Liver (tissue), 9 donors: ENCODE measurements around the gene DYNC1I2. TPM values are rescaled to one million over a fixed set of nuclear protein-coding genes. Genes with fewer than 3 reads are reported as not detected.

Experiments used
- DNase-seq: peaks from one replicate; pipeline ENCODE4 v3.0.0-alpha.2; 2017; ENCODE audit warnings: low spot score
- H3K27ac ChIP-seq, 2 donors: one replicate each; pipeline ENCODE4 v1.7.0; 2013; ENCODE audit warnings: inconsistent platforms in 2 of 2, low read length in 2 of 2, control low read depth in 1 of 2, low read depth in 1 of 2, mild to moderate bottlenecking in 1 of 2
- H3K27me3 ChIP-seq, 4 donors: one replicate each; pipeline versions ENCODE4 v1.6.1 to v1.7.0; 2013; ENCODE audit warnings: low read length in 3 of 4, inconsistent platforms in 1 of 4, mild to moderate bottlenecking in 1 of 4, moderate library complexity in 1 of 4; ENCODE audit not compliant: control insufficient read depth in 4 of 4, insufficient read depth in 4 of 4
- H3K36me3 ChIP-seq, 4 donors: one replicate each; pipeline versions ENCODE4 v1.6.1 to v1.7.0; 2013; ENCODE audit warnings: low read length in 3 of 4, mild to moderate bottlenecking in 3 of 4, low read depth in 1 of 4, moderate library complexity in 1 of 4; ENCODE audit not compliant: control insufficient read depth in 4 of 4, insufficient read depth in 3 of 4
- H3K4me1 ChIP-seq, 4 donors: one replicate each; pipeline versions ENCODE4 v1.6.1 to v1.7.0; 2013; ENCODE audit warnings: low read length in 3 of 4, mild to moderate bottlenecking in 3 of 4, moderate library complexity in 1 of 4; ENCODE audit not compliant: control insufficient read depth in 4 of 4, insufficient read depth in 4 of 4
- H3K4me3 ChIP-seq, 3 donors: one replicate each; pipeline versions ENCODE4 v1.6.1 to v1.7.0; 2013; ENCODE audit warnings: low read length in 3 of 3, control low read depth in 1 of 3, low read depth in 1 of 3, mild to moderate bottlenecking in 1 of 3
- H3K9ac ChIP-seq, 2 donors: one replicate each; pipeline ENCODE4 v1.7.0; 2013; ENCODE audit warnings: low read length in 2 of 2, mild to moderate bottlenecking in 2 of 2, moderate library complexity in 2 of 2, control low read depth in 1 of 2, low read depth in 1 of 2
- H3K9me3 ChIP-seq, 4 donors: one replicate each; pipeline versions ENCODE4 v1.6.1 to v1.7.0; 2013; ENCODE audit warnings: low read length in 3 of 4; ENCODE audit not compliant: control insufficient read depth in 4 of 4
- EGR1 ChIP-seq, 2 donors: IDR thresholded peaks; 2 replicates each; pipeline ENCODE4 v1.6.1; 2016 to 2018; ENCODE audit warnings: antibody characterized with exemption in 2 of 2, low read depth in 2 of 2
- FOXA1 ChIP-seq: IDR thresholded peaks from 2 replicates; pipeline ENCODE4 v1.6.1; 2016; ENCODE audit warnings: antibody characterized with exemption
- FOXA2 ChIP-seq: IDR thresholded peaks from 2 replicates; pipeline ENCODE4 v1.6.1; 2016; ENCODE audit warnings: antibody characterized with exemption
- GABPA ChIP-seq, 2 donors: IDR thresholded peaks in 1 of 2; conservative IDR thresholded peaks in 1 of 2; 2 replicates each; pipeline ENCODE4 v1.6.1; 2016; ENCODE audit warnings: antibody characterized with exemption in 2 of 2, mild to moderate bottlenecking in 1 of 2, moderate library complexity in 1 of 2
- HNF4A ChIP-seq, 2 donors: conservative IDR thresholded peaks; 2 replicates each; pipeline ENCODE4 v1.6.1; 2016; ENCODE audit warnings: antibody characterized with exemption in 2 of 2, mild to moderate bottlenecking in 2 of 2
- JUND ChIP-seq, 2 donors: IDR thresholded peaks; 2 replicates each; pipeline ENCODE4 v1.6.1; 2016; ENCODE audit warnings: antibody characterized with exemption in 2 of 2
- NR2F2 ChIP-seq: IDR thresholded peaks from 2 replicates; pipeline ENCODE4 v1.6.1; 2016; ENCODE audit warnings: antibody characterized with exemption
- RAD21 ChIP-seq, 2 donors: IDR thresholded peaks; 2 replicates each; pipeline ENCODE4 v1.6.1; 2016; ENCODE audit warnings: antibody characterized with exemption in 2 of 2, mild to moderate bottlenecking in 2 of 2
- RXRA ChIP-seq, 2 donors: IDR thresholded peaks; 2 replicates each; pipeline ENCODE4 v1.6.1; 2017 to 2018; ENCODE audit warnings: antibody characterized with exemption in 2 of 2, mild to moderate bottlenecking in 1 of 2
- SP1 ChIP-seq: IDR thresholded peaks from 2 replicates; pipeline ENCODE4 v1.6.1; 2018; ENCODE audit warnings: antibody characterized with exemption, mild to moderate bottlenecking
- TAF1 ChIP-seq: conservative IDR thresholded peaks from 2 replicates; pipeline ENCODE4 v1.6.1; 2016; ENCODE audit warnings: antibody characterized with exemption, mild to moderate bottlenecking
- YY1 ChIP-seq: IDR thresholded peaks from 2 replicates; pipeline ENCODE4 v1.6.1; 2016; ENCODE audit warnings: antibody characterized with exemption, mild to moderate bottlenecking
- WGBS: extraction: QIAGEN DNeasy Blood & Tissue Kit; methylation state at CpG from one replicate; pipeline ENCODE4 v1.1.7; 2013; 5-methylcytosine and 5-hydroxymethylcytosine counted together
- polyA plus RNA-seq, 2 donors: library from polyadenylated mRNA; stranded (reverse) in 1 of 2; unstranded in 1 of 2; fragments of 200-250 nt in 1 of 2; fragments of >200 nt in 1 of 2; fragmentation: Nextera tagmentation in 1 of 2; extraction: Ambion mirVana in 1 of 2; gene quantifications; one replicate each; pipeline versions ENCODE4 v1.2.1 to v1.2.3, GENCODE V29; 2013 to 2015
- total RNA-seq, 2 donors: library from RNA; depleted of rRNA; stranded (reverse); fragments of >200 nt; gene quantifications; one replicate each; pipeline ENCODE4 v1.2.3, GENCODE V29; 2014
- TF ChIP-seq, protein P1 (sequence below): IDR thresholded peaks from 2 replicates; pipeline ENCODE4 v1.6.1; 2016; ENCODE audit warnings: antibody characterized with exemption
- TF ChIP-seq, protein P2 (sequence below): IDR thresholded peaks from 2 replicates; pipeline ENCODE4 v1.6.1; 2016; ENCODE audit warnings: antibody characterized with exemption
- TF ChIP-seq, protein P3 (sequence below): fragments of 150-350 bp; IDR thresholded peaks from 2 replicates; pipeline ENCODE4 v1.5.1; 2017; ENCODE audit warnings: improper control_type of control experiment, low read depth, low read length; ENCODE audit not compliant: missing input control
- TF ChIP-seq, protein P4 (sequence below): IDR thresholded peaks from 2 replicates; pipeline ENCODE4 v1.6.1; 2016; ENCODE audit warnings: antibody characterized with exemption, mild to moderate bottlenecking
- donor health status: healthy.
- donor health status: healthy.
- donor health status: healthy.
- donor health status: healthy.
- donor health status: healthy.

The DYNC1I2 gene
- total and polyA plus RNA-seq, 4 donors = 20.4 to 45.2 (median 28.1) TPM

DNA sequence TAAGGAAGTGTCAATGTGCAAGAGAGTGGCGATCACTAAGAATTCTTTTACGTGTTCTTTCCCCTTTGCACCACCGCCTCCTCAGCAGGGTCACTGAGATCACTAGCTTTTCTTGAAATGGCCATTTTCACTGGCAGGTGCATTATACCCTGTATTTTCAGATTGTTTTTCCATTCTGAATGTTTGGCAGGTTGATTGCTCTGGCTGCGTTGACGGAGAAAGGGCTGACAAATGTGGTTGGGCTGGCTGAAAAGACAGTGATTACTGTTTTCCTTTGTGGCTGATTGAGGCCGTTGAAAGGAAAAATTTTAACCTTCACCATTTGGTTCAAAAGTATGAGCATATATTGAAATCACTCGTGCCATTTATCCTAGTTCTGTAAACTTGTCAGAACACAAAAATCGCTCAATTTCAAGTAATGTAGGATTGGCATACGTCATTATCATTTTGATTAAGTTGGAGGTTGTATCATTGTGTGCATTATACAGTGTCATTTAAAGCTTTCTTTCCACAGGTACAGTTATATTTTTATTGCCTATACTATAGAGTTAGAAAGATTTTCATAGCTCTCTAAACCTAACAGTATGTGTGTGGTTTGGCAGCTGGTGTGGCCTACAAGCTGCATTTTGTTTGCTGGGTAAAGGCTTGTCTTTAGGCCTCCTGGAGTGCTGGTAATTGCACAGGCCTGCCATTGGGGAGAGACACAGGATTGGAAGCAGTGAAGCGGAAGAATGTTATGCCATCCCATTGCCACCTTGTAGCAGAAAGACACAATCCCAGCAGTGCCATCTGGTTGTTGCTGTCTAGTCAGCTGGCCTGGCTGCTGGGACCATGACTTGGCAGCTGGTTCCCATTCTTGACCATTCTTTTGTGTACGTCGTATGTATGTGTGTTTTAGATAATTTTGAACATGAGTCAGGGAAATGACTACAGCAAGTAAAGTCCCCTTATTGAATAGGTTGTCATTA, 36.7 kb downstream of the DYNC1I2 start:
- DNase-seq = no peak
- H3K27me3 ChIP-seq = no peaks in the 10 kb centered on the region
- H3K27ac ChIP-seq = no peak overlapping the region
- no peaks in the 10 kb centered on the region for H3K9me3 ChIP-seq
- no peak overlapping the region for H3K9ac ChIP-seq
- peaks cover 0 to 10% (median 4%) of the 10 kb centered on the region in 4 donors for H3K4me1 ChIP-seq
- no peak overlapping the region for H3K4me3 ChIP-seq
- TF ChIP-seq TAF1 (no peak), RAD21 (IDR thresholded peaks at IDR 0.05) (peak in 1 of 2 donors; percentile 61)
- H3K36me3 ChIP-seq = peaks cover 0 to 10% (median 3%) of the 10 kb centered on the region in 4 donors
- 91% methylated on average over 12 of the region's 12 CpGs for WGBS

DNA sequence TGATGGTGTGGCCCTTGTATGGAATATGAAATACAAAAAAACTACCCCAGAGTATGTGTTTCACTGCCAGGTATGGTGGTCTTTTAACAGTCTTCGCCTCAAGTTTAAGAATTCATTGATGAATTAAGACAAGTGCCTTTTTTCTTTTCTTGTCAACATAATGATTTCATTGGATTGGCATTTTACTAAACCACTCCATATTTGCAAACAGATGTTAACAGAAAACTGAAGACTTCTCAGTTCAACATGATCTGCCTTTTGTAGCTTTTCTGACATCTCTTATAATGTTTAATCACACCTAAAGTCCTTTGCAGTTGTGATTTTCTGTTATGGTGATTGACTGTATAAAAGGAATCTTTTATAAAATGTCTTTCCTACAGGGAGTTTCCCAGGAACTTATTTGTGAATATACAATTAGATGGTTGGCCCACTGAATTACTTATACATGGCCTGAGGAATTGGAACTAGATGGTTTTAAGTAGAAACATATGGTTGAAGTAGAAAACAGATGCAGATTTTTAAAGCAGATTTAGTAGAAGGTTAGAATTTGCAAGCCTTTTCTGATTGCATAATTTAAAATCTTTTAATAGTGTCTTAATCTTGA, 39.7 kb downstream of the DYNC1I2 start:
- whole genome bisulfite sequencing = 96% methylated on average over 1 of the region's 1 CpG
- Histone ChIP-seq H3K9ac (no peak overlapping the region), H3K4me3 (no peak overlapping the region), H3K9me3 (no peaks in the 10 kb centered on the region), H3K27ac (no peak overlapping the region), H3K4me1 (peaks cover 2 to 31% (median 9%) of the 10 kb centered on the region in 4 donors), H3K27me3 (no peaks in the 10 kb centered on the region), H3K36me3 (peaks cover 2 to 12% (median 3%) of the 10 kb centered on the region in 4 donors)
- no peak for DNase-seq
- TF ChIP-seq, protein P1, sequence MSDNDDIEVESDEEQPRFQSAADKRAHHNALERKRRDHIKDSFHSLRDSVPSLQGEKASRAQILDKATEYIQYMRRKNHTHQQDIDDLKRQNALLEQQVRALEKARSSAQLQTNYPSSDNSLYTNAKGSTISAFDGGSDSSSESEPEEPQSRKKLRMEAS = no peak
- TF ChIP-seq YY1 (no peak), HNF4A (conservative IDR thresholded peaks at IDR 0.05) (no peak), TAF1 (no peak), RXRA (IDR thresholded peaks at IDR 0.05) (no peak), EGR1 (IDR thresholded peaks at IDR 0.05; ENCODE audit: low read depth in 2 of 2) (no peak), FOXA1 (no peak), RAD21 (IDR thresholded peaks at IDR 0.05) (no peak), GABPA (IDR thresholded peaks at IDR 0.05 in 1 of 2, conservative IDR thresholded peaks at IDR 0.05 in 1 of 2) (no peak), JUND (IDR thresholded peaks at IDR 0.05) (no peak), FOXA2 (no peak), SP1 (no peak), NR2F2 (no peak)
- TF ChIP-seq, protein P2, sequence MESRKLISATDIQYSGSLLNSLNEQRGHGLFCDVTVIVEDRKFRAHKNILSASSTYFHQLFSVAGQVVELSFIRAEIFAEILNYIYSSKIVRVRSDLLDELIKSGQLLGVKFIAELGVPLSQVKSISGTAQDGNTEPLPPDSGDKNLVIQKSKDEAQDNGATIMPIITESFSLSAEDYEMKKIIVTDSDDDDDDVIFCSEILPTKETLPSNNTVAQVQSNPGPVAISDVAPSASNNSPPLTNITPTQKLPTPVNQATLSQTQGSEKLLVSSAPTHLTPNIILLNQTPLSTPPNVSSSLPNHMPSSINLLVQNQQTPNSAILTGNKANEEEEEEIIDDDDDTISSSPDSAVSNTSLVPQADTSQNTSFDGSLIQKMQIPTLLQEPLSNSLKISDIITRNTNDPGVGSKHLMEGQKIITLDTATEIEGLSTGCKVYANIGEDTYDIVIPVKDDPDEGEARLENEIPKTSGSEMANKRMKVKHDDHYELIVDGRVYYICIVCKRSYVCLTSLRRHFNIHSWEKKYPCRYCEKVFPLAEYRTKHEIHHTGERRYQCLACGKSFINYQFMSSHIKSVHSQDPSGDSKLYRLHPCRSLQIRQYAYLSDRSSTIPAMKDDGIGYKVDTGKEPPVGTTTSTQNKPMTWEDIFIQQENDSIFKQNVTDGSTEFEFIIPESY = no peak
- TF ChIP-seq, protein P3, sequence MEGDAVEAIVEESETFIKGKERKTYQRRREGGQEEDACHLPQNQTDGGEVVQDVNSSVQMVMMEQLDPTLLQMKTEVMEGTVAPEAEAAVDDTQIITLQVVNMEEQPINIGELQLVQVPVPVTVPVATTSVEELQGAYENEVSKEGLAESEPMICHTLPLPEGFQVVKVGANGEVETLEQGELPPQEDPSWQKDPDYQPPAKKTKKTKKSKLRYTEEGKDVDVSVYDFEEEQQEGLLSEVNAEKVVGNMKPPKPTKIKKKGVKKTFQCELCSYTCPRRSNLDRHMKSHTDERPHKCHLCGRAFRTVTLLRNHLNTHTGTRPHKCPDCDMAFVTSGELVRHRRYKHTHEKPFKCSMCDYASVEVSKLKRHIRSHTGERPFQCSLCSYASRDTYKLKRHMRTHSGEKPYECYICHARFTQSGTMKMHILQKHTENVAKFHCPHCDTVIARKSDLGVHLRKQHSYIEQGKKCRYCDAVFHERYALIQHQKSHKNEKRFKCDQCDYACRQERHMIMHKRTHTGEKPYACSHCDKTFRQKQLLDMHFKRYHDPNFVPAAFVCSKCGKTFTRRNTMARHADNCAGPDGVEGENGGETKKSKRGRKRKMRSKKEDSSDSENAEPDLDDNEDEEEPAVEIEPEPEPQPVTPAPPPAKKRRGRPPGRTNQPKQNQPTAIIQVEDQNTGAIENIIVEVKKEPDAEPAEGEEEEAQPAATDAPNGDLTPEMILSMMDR = no peak
- TF ChIP-seq, protein P4, sequence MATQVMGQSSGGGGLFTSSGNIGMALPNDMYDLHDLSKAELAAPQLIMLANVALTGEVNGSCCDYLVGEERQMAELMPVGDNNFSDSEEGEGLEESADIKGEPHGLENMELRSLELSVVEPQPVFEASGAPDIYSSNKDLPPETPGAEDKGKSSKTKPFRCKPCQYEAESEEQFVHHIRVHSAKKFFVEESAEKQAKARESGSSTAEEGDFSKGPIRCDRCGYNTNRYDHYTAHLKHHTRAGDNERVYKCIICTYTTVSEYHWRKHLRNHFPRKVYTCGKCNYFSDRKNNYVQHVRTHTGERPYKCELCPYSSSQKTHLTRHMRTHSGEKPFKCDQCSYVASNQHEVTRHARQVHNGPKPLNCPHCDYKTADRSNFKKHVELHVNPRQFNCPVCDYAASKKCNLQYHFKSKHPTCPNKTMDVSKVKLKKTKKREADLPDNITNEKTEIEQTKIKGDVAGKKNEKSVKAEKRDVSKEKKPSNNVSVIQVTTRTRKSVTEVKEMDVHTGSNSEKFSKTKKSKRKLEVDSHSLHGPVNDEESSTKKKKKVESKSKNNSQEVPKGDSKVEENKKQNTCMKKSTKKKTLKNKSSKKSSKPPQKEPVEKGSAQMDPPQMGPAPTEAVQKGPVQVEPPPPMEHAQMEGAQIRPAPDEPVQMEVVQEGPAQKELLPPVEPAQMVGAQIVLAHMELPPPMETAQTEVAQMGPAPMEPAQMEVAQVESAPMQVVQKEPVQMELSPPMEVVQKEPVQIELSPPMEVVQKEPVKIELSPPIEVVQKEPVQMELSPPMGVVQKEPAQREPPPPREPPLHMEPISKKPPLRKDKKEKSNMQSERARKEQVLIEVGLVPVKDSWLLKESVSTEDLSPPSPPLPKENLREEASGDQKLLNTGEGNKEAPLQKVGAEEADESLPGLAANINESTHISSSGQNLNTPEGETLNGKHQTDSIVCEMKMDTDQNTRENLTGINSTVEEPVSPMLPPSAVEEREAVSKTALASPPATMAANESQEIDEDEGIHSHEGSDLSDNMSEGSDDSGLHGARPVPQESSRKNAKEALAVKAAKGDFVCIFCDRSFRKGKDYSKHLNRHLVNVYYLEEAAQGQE = no peak
